Cardiac fibroblast (primary cell): ENCODE measurements around the gene SNUPN.

ENCODE experiments used
- DNase-seq, 2 donors: peaks; one replicate each; pipeline versions ENCODE4 v3.0.0 to v3.0.0-alpha.2; 2010; ENCODE audit warnings: low read depth in 2 of 2
- H3K4me3 ChIP-seq, 2 donors: replicated peaks in 1 of 2; 1 replicate in 1 of 2; 2 replicates in 1 of 2; pipeline ENCODE4 v1.5.1; 2011; ENCODE audit warnings: low read depth in 2 of 2, low read length in 2 of 2, mild to moderate bottlenecking in 2 of 2, moderate library complexity in 1 of 2
- CTCF ChIP-seq: IDR thresholded peaks from one replicate; pipeline ENCODE4 v1.5.1; 2011; ENCODE audit warnings: low read depth, mild to moderate bottlenecking, low read length, inconsistent platforms

SNUPN gene

GRCh38 chr15:75606026-75606425 lies 19.5 kb downstream of the SNUPN start:
- DNase-seq, result no peak
- no peak overlapping the region for H3K4me3 ChIP-seq
- no peak for TF ChIP-seq CTCF

GRCh38 chr15:75599401-75599800 lies 26.1 kb downstream of the SNUPN start:
- H3K4me3 ChIP-seq, result no peak overlapping the region
- no peak for TF ChIP-seq CTCF
- no peak for DNase-seq

- no peak overlapping the region for H3K4me3 ChIP-seq
- no peak for DNase-seq
- no peak for TF ChIP-seq CTCF
Observed at GRCh38 chr15:75598361-75598760, 27.2 kb downstream of the SNUPN start.

- H3K4me3 ChIP-seq, result no peak overlapping the region
- peak; percentile 44 for TF ChIP-seq CTCF
- peak; percentile 37 for DNase-seq
Observed at GRCh38 chr15:75597667-75598341, 27.7 kb downstream of the SNUPN start.

GRCh38 chr15:75596703-75597345 lies 28.7 kb downstream of the SNUPN start:
- TF ChIP-seq CTCF, result no peak
- no peak for DNase-seq
- H3K4me3 ChIP-seq, result no peak overlapping the region

- no peak for TF ChIP-seq CTCF
- no peak overlapping the region for H3K4me3 ChIP-seq
- no peak for DNase-seq
Observed at GRCh38 chr15:75594276-75594675, 31.2 kb downstream of the SNUPN start.
